ENCODE results near the gene LIMA1.

The LIMA1 gene

GRCh38 chr12:50187084-50187900 is 96.0 kb downstream of the LIMA1 start:
- no peak overlapping the region for H3K4me3 ChIP-seq (ENCODE audit: low read depth, low read length)
- TF ChIP-seq, protein P1, sequence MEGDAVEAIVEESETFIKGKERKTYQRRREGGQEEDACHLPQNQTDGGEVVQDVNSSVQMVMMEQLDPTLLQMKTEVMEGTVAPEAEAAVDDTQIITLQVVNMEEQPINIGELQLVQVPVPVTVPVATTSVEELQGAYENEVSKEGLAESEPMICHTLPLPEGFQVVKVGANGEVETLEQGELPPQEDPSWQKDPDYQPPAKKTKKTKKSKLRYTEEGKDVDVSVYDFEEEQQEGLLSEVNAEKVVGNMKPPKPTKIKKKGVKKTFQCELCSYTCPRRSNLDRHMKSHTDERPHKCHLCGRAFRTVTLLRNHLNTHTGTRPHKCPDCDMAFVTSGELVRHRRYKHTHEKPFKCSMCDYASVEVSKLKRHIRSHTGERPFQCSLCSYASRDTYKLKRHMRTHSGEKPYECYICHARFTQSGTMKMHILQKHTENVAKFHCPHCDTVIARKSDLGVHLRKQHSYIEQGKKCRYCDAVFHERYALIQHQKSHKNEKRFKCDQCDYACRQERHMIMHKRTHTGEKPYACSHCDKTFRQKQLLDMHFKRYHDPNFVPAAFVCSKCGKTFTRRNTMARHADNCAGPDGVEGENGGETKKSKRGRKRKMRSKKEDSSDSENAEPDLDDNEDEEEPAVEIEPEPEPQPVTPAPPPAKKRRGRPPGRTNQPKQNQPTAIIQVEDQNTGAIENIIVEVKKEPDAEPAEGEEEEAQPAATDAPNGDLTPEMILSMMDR (IDR thresholded peaks at IDR 0.05; ENCODE audit: low read depth, low read length, missing control alignments): no peak
- DNase-seq (ENCODE audit: low read depth): no peak

DNA sequence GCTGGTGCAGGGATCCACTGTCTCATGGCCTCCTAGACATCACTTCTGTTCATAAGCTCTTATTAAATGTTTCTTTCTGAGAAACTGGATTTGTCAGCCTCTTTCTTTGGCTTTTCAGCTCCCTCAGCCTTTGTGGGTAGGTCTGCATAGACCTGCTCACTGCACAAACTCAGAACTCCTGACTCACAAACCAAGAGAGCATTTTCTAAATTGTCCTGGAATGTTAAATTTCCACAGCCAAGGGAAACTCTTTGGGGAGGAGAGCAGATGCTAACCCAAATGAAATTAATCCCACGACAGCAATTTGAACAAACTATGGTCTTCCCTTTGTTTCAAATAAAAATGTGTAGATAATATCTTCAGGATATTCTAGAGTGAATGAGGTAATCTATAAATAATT is 96.6 kb downstream of the LIMA1 start:
- no peak for DNase-seq (ENCODE audit: low read depth)
- TF ChIP-seq, protein P1 (IDR thresholded peaks at IDR 0.05; ENCODE audit: low read depth, low read length, missing control alignments): no peak
- H3K4me3 ChIP-seq (ENCODE audit: low read depth, low read length): no peak overlapping the region

DNA sequence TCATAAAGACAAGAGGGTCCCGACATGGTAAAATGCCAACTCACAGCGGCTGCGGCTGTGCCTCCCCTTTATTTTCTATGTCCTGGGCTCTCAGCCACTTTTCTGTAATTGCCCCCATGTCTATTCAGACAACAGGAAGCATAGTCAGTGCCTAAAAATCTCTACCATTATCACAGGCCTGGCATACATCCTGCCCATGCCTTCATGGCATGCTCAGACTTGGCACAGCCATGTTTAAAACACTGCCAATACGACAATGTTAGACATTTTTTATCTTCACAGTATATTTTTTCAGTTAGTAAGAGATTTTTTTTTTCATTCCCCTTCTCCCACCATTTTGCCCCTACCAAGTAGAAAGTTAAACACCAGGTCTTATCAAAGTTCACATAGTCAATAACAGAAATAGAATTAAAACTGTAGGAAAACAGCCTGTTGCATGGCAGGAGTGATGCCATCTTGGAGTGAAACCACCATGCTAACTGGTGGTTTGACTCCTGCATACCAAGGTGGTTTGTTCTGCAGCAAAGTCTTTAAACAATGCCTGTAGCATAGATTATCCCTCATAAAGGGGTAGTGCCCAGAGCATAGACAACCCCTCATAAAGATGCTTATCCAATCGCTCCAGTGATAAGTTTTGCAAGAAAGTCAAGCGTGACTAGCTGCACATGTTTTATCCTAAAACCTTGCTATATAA is 97.2 kb downstream of the LIMA1 start:
- DNase-seq (ENCODE audit: low read depth): no peak
- TF ChIP-seq, protein P1 (IDR thresholded peaks at IDR 0.05; ENCODE audit: low read depth, low read length, missing control alignments): no peak
- H3K4me3 ChIP-seq (ENCODE audit: low read depth, low read length): no peak overlapping the region

- H3K4me3 ChIP-seq (ENCODE audit: low read depth, low read length): no peak overlapping the region
- TF ChIP-seq, protein P1 (IDR thresholded peaks at IDR 0.05; ENCODE audit: low read depth, low read length, missing control alignments): no peak
These were observed 97.9 kb downstream of the LIMA1 start for GRCh38 chr12:50185301-50185895.

DNA sequence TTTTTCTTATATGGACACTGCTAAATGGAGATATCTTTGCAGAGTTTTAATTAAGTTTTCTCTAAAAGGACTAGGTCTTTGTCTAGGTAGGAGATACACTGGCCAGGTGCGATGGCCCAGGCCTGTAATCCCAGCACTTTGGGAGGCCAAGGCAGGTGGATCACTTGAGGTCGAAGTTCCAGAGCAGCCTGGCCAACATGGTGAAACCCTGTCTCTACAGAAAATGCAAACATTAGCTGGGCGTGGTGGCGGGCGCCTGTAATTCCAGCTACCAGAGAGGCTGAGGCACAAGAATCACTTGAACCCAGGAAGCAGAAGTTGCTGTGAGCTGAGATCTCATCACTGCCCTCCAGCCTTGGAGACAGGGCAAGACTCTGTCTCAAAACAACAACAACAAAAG is 99.1 kb downstream of the LIMA1 start:
- no peak for DNase-seq (ENCODE audit: low read depth)
- TF ChIP-seq, protein P1 (IDR thresholded peaks at IDR 0.05; ENCODE audit: low read depth, low read length, missing control alignments): no peak
- no peak overlapping the region for H3K4me3 ChIP-seq (ENCODE audit: low read depth, low read length)

More at GRCh38 chr12:50185301-50185895, 97.9 kb downstream of the LIMA1 start:
- no peak for DNase-seq (ENCODE audit: low read depth)

GRCh38 chr12:50182461-50182860 is 100.9 kb downstream of the LIMA1 start:
- DNase-seq (ENCODE audit: low read depth): no peak
- TF ChIP-seq, protein P1 (IDR thresholded peaks at IDR 0.05; ENCODE audit: low read depth, low read length, missing control alignments): no peak
- H3K4me3 ChIP-seq (ENCODE audit: low read depth, low read length): no peak overlapping the region
